ENCODE measurements around the gene LARP1. TPM values are rescaled to one million over a fixed set of nuclear protein-coding genes. Genes with fewer than 3 reads are reported as not detected.

LARP1 gene
- total and polyA plus RNA-seq, 9 of the 15 experiments (the other 6 are each of a cell fraction or from before 2014, with no cell fraction given) = 22.6 to 300 (median 92.0) TPM

DNA sequence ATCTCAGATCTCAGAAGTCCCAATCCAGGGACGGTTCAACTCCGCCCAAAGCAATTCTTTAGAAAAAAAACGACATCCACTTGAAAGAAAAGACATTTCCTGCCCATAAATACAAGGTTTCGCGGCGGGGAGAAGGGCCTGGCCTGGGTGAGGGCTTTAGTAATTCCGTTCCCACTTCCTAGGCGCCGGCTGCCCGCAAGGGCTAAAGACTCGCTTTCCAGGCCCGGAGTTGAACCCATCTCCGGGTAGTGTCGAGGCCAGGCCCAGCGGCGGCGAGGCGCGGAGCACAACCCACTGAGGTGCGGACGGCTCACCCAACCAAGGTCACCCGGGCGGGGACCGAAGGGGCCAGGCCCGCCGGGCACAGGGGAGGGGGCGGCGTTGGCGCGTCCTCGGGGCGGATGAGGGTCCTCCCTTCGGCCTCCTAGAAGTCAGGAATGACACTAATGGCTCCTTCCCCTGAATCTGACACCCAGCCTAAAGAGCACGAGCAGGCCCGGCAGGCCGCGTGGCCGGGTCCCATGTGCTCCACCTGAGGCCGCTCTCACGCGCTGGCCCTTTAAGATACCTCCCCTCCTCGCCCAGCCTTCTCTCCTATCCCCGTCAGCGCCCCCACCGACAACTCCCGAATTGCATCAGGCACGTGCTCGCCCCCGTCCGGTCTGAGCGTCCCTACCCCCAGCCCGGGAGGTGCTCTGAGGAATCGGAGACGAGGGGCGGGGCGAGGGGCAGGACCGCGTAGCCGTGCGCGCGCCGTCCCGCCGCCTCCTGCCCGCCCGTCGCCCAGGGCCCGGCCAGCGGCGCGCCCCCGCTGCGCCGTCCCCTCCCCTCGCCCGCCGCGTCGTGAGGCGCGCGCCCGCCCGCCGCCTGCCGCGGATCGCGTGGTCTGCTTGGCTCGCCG lies 467 bp upstream of the LARP1 start (continued):
- TF ChIP-seq, protein P1, sequence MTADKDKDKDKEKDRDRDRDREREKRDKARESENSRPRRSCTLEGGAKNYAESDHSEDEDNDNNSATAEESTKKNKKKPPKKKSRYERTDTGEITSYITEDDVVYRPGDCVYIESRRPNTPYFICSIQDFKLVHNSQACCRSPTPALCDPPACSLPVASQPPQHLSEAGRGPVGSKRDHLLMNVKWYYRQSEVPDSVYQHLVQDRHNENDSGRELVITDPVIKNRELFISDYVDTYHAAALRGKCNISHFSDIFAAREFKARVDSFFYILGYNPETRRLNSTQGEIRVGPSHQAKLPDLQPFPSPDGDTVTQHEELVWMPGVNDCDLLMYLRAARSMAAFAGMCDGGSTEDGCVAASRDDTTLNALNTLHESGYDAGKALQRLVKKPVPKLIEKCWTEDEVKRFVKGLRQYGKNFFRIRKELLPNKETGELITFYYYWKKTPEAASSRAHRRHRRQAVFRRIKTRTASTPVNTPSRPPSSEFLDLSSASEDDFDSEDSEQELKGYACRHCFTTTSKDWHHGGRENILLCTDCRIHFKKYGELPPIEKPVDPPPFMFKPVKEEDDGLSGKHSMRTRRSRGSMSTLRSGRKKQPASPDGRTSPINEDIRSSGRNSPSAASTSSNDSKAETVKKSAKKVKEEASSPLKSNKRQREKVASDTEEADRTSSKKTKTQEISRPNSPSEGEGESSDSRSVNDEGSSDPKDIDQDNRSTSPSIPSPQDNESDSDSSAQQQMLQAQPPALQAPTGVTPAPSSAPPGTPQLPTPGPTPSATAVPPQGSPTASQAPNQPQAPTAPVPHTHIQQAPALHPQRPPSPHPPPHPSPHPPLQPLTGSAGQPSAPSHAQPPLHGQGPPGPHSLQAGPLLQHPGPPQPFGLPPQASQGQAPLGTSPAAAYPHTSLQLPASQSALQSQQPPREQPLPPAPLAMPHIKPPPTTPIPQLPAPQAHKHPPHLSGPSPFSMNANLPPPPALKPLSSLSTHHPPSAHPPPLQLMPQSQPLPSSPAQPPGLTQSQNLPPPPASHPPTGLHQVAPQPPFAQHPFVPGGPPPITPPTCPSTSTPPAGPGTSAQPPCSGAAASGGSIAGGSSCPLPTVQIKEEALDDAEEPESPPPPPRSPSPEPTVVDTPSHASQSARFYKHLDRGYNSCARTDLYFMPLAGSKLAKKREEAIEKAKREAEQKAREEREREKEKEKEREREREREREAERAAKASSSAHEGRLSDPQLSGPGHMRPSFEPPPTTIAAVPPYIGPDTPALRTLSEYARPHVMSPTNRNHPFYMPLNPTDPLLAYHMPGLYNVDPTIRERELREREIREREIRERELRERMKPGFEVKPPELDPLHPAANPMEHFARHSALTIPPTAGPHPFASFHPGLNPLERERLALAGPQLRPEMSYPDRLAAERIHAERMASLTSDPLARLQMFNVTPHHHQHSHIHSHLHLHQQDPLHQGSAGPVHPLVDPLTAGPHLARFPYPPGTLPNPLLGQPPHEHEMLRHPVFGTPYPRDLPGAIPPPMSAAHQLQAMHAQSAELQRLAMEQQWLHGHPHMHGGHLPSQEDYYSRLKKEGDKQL (CRISPR knock-in tag; IDR thresholded peaks at IDR 0.05; ENCODE audit: borderline replicate concordance) = peak; percentile 97
- TF ChIP-seq HMG20B (CRISPR knock-in tag; IDR thresholded peaks at IDR 0.05) (no peak), ETV1 (tag; conservative IDR thresholded peaks at IDR 0.05; ENCODE audit: low read depth) (peak; percentile 88), TBL1XR1 (IDR thresholded peaks at IDR 0.05; ENCODE audit: low read length in 2 of 2) (0 out of 4 replicates have a peak, but pooled peaks have one; percentile 27 to 51), JUN (IDR thresholded peaks at IDR 0.05; ENCODE audit: borderline replicate concordance, low read depth, low read length) (peak; percentile 73; the same call in 1 of the 2 replicates), JUN (CRISPR knock-in tag; IDR thresholded peaks at IDR 0.05; ENCODE audit: borderline replicate concordance) (no peak), IRF2 (CRISPR knock-in tag; IDR thresholded peaks at IDR 0.05) (no peak), HCFC1 (IDR thresholded peaks at IDR 0.05; ENCODE audit: low read depth, low read length) (peak; percentile 56; the same call in 1 of the 2 replicates), POLR3A (IDR thresholded peaks at IDR 0.05; ENCODE audit: borderline replicate concordance, extremely low read depth, insufficient read depth, insufficient read length) (no peak), CREBBP (IDR thresholded peaks at IDR 0.05; ENCODE audit: low read depth, low read length) (no peak), HDAC6 (IDR thresholded peaks at IDR 0.05; ENCODE audit: low read depth, low read length) (no peak), NR4A1 (CRISPR knock-in tag; IDR thresholded peaks at IDR 0.05) (0 out of 2 replicates have a peak, but pooled peaks have one; percentile 43), NR4A1 (tag; IDR thresholded peaks at IDR 0.05) (peak; percentile 80), GATAD2B (IDR thresholded peaks at IDR 0.05; ENCODE audit: borderline replicate concordance) (peak; percentile 75; the same call in 1 of the 2 replicates), GATAD2A (IDR thresholded peaks at IDR 0.05) (peak; percentile 66; the same call in 1 of the 2 replicates), ZNF785 (CRISPR knock-in tag; IDR thresholded peaks at IDR 0.05) (no peak), NEUROD1 (IDR thresholded peaks at IDR 0.05; ENCODE audit: borderline replicate concordance, low read depth, low read length, partially characterized antibody) (peak; percentile 93), POLR3G (IDR thresholded peaks at IDR 0.05; ENCODE audit: extremely low read depth, insufficient read length, insufficient replicate concordance) (no peak)
- TF ChIP-seq, protein P2, sequence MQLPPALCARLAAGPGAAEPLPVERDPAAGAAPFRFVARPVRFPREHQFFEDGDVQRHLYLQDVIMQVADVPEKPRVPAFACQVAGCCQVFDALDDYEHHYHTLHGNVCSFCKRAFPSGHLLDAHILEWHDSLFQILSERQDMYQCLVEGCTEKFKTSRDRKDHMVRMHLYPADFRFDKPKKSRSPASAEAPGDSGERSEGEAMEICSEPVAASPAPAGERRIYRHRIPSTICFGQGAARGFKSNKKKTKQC (CRISPR knock-in tag; IDR thresholded peaks at IDR 0.05) = peak; percentile 98
- TF ChIP-seq, protein P3, sequence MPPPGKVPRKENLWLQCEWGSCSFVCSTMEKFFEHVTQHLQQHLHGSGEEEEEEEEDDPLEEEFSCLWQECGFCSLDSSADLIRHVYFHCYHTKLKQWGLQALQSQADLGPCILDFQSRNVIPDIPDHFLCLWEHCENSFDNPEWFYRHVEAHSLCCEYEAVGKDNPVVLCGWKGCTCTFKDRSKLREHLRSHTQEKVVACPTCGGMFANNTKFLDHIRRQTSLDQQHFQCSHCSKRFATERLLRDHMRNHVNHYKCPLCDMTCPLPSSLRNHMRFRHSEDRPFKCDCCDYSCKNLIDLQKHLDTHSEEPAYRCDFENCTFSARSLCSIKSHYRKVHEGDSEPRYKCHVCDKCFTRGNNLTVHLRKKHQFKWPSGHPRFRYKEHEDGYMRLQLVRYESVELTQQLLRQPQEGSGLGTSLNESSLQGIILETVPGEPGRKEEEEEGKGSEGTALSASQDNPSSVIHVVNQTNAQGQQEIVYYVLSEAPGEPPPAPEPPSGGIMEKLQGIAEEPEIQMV (tag; conservative IDR thresholded peaks at IDR 0.05; ENCODE audit: low read depth) = no peak
